GM19240 (cell line): Measurements from ENCODE around the gene PTPRCAP.
"Not testable (repeated sequence)": the region's sequence is repeated elsewhere in the genome, so short reads cannot be mapped to it uniquely, and the experiment has no call there.

Experiments
- DNase-seq: peaks from one replicate; pipeline ENCODE4 v3.0.0; 2011; ENCODE audit warnings: low spot score; ENCODE audit not compliant: insufficient read length

PTPRCAP gene

DNA sequence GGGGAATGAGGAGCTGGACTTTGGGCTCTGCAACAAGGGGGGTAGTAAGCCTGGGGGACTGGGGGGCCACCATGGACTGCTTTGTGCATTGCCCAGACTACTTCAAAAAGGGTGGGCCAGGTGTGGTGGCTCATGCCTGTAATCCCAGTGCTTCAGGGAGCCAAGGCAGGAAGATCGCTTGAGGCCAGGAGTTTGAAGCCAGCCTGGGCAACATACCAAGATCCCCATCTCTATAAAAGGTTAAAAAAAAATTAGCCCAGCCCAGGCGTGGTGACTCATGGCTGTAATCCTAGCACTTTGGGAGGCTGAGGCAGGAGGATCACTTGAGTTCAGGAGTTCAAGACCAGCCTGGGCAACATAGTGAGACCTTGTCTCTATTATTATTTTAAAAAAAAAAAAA lies 28.0 kb upstream of the PTPRCAP start:
- not testable (repeated sequence) for DNase-seq

DNA sequence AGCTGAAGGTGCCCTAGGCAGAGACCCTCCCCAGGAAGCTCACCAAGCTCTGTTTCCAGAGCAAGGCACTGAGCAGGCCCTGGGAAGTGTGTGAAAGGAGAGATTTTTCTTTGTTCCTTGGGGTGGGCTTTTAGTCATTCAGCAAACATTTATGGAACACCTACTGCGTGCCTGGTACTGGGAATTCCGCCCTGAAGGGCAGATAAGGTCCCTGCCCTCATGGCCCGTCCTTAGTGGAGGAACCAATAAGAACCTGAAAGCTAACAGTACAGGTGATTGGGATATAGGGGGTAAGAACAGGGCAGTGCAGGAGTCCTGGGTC lies 27.7 kb upstream of the PTPRCAP start:
- DNase-seq = no peak

DNA sequence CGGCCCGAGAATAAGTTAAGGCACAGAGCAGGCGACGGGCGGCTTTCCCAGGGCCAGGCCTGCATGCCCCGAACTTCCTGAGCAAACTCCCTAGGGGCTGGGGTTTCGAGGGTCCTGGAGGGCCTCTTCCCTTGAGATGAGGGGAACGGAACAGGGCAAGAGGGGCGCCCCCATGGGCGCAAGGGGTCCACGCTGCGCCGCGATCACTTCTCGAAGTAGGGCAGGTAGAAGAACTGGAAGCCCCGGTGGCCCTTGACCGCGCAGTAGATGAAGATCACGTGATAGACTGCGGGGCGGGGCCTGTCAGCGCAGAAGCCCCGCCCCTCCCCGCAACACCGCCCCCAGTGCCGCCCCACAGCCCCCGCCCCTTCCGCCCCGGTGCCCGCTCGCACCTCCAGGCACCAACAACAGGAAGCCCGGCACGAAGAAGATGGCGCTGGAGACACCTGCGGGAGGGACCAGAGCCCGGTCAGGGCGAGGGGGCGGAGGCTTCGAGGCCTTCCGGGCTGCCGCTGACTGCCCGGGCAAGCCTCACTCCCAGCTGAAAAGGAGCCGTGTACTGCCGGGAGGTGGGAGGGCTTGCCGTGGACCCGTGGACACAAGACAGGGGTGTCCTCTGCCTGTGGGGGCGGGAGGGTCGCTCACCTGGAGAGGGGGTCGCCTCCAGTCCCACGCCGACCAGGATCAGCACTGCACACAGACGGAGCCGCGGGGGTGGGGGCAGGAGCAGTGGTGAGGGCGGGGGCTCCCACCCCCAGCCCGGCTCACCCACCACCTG lies 27.1 kb upstream of the PTPRCAP start:
- DNase-seq = peak; percentile 92

DNA sequence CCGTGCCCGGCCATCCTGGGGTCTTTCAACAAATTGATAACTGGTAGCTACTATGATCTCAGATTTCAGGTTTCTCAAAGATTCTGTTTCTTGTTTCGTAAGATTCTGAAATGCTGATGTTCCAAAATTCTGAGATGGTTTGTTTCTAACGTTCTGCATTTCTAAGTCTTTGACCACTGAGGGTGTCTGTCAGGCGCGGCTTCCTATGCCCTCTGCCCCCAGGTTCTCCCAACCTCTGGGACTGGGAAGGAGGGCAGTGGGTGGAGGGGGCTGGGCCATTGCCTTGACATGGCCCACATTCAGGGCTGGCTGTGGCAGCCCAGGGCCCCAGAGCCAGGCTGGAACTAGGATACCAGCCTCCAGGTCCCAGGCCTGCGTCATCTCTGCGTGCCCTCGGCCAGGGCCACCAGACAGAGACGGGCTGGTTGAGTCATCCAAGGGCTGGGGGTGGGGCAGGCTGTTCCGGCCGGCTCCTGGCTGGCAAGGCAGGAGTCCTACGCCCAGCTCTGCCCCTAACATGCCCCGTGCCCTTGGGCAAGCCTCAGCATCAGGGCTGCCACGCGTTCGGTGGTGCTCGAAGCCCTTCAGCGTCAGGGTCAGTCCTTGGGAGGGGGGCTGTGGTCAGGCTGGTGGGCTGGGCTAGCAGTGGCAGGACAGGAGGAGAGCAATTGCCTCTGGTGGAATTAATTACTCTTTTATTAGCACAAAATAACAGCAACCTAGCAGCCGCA lies 26.4 kb upstream of the PTPRCAP start:
- no peak for DNase-seq

DNA sequence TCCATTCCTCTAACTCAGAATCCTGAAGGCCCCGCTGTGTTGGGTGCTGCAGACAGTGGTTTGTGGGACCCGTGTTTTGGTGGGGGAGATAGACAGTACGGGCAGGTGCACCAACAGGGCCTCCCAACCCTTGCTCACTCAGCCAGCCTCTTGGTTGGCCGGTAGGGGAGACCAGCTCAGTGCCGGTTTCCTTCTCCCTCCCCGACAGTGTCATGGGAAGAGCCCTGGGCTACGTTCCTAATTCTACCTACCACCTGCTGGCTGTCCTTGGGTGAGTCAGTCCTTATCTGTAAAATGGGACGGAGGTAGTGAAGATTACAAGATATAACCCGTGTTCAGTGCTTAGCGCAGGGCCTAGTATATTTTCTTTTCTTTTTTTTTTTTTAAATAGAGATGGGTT lies 25.7 kb upstream of the PTPRCAP start:
- DNase-seq = no peak

DNA sequence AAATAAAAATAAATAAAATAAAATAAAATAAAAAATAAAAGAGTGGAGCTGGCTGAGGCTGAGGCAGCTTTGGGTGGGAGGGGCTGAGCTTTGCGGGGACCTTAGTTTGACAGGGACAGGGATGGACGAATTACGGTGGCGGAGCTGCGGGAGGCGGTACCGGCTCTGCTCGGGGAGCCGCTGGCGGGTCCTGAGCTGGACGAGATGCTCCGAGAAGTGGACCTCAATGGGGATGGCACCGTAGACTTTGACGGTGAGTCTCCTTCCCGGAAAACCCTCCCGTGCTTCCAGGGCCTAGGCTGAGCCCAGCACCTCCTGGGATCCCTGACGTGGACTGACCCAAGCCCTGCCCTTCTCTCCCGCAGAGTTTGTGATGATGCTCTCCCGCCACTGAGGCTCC lies 20.8 kb upstream of the PTPRCAP start:
- no peak for DNase-seq

DNA sequence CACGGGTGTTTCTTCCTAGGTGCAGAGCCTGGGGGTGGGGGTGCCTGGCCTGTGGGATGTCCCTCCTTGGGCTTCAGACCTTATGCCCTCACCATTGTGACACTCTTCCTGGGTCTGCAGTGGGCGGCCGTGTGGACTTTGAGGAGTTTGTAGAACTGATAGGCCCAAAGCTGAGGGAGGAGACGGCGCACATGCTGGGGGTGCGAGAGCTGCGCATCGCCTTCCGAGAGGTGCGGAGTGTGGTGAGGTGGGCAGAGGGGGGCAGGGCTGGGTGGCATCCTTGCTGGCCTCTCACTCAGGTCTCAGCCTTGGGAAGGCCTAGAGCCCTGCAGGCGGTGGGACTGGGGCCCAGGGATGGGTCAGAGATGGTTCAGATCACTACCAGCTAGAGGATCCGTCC lies 20.0 kb upstream of the PTPRCAP start:
- no peak for DNase-seq

DNA sequence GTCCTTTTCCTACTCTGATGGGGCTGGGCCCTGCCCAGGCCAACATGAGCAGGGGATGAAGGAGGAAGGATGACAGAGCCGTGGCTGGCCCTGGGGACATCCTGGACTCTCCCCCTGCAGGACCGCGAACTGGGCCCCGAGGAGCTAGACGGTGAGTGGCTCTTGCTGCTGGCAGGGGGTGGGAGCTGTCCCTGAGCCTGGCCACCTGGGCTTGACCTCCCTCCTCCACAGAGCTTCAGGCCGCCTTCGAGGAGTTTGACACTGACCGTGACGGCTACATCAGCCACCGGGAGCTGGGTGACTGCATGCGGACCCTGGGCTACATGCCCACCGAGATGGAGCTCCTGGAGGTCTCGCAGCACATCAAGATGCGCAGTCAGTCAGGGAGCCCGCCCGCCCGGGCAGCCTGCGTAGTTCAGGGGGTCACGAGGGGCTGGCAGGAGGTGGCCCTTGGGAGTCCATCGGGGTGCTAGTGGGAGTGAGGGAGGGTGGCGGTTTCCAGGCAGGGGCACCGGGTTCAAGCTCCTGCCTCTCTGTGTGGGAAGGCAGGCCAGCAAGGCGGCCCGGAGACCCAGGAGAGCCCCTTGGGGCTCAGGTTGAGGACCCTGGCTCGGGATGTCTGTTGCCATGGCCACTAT lies 18.7 kb upstream of the PTPRCAP start:
- DNase-seq = no peak

DNA sequence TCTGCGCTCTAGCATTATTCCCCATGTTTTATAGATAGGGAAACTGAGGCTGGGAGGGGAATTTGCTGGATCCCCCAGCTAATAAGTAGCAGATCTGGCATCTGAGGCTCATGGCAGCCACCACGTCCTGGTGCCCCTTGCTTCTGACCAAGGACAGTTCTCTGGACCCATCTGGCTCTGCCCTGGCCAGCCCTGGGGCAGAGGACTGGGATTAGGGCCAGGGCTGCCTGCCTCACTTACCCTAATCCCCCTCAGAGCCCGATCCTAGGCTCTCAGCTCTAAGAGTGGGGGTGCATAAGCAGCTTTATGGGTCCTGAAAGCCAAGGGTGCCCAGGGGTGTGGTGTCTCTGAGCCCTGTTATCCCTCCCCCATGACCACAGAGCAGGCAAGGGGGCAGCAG lies 17.6 kb upstream of the PTPRCAP start, which contains the start of gene CABP4:
Gene CABP4, plus strand, starts transcription at position 301 of the 400 bp plus-strand sequence. Its CDS starts 70 bp downstream, at position 371.
- no peak for DNase-seq

DNA sequence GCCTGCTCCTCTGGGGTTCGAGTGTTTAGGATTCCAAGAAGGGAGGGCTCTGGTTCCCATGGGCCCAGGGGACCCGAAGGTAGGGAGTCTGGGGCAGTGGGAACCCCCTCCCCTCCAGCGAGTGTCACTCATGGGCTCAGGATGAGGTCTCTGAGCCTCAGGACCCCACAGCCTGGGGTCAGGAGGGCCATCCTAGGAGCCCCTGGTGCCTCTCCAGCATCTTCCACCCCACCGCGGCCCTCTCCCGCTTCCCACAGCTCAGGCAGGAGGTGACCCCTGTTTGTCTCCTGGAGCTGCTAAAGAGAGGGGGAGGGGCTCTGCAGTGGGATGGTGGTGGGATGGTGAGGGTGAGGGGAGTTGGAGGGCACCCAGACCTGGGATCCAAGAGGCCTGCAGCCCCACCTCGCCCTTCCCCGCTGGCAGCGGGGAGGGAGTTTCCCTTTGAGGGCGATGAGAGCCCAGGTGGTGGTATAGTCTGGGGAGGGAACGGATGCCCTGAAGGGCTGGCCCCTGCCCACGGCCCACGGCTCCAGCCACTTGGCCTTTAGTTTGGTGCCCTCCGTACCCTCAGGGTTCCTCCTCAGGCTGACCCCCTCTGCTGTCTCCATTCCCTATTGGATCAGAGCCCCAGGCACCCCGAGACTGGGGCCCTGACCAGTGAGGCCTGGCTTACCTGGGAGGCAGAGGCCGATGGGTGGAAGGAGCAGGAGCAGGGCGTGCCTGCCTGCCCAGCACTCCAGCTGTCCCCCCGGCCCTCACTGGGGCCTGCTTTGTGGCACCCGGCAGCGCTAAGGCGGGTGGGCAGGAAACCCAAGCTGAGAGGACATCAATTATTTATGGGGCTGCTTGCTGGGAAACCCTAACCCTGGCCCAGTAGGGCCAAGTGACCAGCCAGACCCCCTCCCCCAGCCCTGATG lies 16.6 kb upstream of the PTPRCAP start:
- no peak for DNase-seq

DNA sequence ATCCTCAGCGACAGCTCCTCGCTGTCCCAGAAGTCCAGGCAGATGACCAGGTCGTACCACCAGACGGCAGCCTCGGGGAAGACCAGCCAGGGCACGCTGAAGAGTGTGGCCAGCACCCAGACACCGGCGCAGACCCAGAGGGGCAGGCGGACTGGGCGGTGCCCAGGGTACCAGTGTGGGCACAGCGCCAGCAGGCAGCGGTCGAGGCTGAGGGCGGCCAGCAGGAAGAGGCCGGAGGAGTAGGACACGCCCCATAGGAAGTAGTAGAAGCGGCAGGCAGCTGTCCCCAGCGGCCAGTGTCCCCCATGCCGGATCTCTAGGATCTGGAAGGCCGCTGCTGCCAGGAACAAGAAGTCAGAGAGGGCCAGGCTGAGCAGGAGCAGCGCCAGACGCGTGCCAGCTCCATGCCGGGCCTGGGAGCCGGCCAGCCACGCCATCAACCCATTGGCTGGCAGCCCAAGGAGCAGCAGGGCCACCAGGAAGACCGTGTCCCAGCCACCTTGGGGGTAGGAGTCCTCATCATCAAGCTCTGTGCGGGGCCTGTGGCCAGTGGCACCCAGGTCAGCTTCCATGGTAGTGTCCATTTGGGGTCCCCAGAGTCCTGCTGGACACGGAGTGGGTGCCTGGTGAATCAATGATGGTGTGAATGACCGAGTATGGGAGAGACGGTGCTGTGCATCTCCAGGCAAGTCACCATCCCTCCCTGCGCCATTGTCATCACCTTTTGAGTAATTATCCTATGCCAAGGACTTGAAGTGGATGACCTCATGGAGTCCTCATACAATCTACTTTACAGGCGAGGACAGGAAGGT lies 14.9 kb upstream of the PTPRCAP start, which contains the start of gene GPR152:
Gene GPR152, minus strand, starts transcription at position 589 of the 812 bp plus-strand sequence. Its CDS starts 5 bp downstream, at position 584.
- DNase-seq = no peak

DNA sequence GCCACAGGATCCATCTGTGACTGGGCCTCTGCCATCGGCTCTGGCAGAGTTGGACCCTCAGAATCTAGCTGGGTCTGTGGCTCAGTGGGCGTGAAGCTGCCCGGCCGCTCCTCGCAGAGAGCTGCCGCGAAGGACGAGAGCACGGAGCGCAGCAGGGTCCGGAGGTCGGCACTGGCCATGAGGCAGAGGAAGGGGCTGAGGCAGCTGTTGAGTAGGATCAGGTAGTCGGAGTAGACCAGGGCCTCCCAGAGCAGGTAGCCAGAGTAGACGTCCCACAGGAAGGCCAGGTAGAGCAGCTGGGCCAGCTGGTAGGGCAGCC lies 14.1 kb upstream of the PTPRCAP start:
- DNase-seq = no peak

DNA sequence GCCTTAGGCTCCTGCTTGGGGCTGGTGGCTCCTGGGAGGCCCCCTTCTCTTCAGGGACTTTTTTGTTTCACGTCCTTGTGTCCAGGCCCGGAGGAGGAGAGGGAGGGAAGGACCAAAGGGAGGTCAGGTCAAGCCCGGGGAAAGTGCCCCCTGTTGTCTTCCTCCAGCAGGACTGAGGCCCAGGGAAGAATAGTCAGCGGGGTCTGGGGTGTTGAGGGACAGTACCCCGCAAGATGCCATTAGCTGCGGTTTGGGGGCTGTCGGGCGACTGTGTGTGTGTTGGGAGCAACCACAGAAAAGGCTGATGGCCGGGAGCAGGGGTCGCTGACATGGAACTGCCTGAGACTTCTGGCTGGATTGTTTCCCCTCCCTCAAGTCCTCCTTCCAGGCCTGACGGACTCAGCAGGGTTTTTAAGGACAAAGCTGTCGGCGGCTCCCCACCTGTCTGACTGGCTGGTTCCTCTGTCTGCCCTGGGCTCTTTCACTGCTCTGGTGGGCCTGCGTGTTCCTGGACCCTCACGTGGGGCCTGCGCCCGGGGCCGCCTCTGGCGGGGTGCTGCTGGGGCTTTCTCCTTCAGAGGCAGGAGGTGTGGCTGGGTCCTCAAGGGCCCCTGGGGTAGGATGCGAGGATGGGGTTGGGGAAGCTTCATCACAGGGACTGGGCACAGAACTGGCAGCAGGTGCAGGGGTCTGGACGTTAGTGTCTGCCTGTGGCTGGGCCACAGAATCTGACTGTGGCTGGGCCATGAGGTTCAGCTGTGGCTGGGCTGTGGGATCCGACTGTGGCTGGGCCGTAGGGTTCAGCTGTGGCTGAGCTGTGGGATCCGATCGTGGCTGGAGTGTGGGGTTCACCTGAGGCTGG lies 13.5 kb upstream of the PTPRCAP start:
- DNase-seq = no peak

DNA sequence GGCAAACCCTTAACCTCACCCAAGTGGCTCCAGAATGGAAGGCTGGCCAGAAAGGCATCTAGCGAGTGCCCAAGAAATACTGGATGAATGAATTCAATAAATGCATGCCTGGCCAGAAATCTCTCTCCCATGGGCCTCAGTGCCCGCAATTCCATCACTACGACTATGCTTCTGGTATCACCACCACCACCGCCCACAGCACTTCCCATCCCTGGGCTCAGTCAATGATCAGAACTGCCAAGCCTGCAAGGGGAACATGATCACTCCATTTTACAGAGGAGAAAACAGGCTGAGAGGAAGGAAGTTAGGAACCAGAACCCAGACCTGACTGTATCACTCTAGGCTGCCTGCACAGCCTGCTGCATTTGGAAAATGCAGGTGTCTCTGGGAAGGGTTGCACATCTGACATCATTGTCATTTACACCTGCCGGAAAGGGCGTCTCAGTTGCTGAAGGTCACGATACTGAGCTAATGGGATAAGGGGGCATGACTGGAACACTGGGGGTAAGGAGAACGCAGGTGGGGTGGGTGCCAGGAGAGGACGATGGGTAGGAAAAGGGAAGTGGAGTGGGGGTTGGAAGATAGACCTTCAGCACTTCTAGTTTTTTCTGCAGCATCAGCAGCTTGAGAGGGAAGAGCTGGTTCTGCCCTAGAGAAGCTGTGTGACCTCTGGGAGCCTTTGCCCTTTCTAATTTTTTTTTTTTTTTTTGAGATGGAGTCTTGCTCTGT lies 11.8 kb upstream of the PTPRCAP start:
- no peak for DNase-seq

DNA sequence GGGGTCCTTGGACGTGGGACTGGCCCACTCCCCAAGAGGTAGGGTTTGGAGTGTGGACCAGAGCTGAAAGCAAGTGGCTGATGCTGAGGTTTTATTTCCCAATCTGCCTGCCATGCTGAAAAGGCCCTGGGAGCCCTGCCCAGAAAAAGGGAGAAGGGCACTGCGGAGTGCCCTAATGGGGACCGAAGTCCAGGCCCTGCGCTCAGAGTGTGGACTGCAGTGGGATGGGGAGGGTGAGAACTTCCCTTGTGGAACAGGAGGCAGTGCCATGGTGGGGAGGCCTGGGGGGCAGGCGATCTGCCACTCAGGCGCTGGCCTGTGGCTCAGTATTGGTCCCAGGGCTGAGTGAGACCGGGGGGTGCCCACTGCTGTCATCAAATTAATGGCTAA lies 10.7 kb upstream of the PTPRCAP start:
- no peak for DNase-seq

DNA sequence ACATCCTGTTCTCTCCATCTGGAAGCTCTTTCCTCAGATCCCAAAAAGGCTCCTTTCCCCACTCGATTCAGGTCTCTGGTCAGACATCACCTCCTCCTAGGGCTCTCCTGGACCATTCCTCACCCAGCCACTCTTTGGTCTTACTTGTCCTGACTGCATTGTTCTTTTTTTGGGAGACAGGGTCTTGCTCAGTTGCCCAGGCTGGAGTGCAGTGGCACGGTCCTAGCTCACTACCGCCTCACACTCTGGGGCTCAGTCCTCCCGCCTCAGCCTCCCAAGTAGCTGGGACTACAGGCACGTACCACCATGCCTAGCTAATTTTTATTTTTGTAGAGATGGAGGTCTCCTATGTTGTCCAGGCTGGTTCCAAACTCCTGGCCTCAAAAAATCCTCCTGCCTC lies 8.0 kb upstream of the PTPRCAP start:
- DNase-seq = no peak

DNA sequence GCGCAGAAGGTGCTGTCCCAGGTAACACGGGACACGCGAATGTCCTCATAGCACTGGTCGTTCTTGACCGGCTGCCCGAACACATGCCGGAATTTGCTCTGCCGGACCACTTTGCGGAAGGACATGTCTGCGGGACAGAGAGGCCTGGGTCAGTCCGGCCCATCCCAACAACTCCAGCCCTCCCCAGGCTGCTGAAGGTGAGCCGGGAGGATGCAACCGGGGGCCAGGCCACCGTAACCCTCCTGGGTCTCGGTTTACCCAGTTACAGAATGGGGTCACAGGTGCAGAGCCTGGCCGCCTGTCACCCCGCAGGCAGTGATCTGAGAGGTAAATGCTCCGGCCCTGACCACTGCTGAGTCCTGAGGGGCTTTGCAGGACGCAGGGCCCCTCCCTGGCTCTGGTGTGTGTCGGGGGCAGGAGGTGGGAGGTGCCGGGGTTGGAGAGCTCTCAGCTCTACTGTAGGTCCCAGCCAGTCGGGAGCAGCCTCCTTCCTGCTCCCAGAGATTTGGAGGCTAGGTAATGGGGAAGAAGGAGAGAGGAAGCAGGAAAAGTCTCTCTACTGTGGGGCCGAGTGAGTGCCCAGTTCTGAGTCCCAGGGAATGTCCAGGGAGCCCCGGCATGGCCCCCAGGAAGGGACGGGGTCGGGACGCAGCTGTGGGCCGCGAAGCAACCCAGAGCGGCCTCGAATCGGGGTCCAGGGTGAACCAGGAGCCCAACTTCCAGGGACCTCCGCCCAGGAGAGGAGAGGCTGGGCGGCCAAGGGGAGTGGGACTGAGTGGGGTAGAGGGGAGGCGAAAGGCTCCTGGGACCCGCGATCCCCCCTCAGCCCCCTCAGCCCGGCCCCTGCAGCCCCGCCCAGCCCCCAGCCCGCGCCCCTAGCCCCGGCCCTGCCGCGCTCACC lies 5.3 kb upstream of the PTPRCAP start:
- DNase-seq = no peak

DNA sequence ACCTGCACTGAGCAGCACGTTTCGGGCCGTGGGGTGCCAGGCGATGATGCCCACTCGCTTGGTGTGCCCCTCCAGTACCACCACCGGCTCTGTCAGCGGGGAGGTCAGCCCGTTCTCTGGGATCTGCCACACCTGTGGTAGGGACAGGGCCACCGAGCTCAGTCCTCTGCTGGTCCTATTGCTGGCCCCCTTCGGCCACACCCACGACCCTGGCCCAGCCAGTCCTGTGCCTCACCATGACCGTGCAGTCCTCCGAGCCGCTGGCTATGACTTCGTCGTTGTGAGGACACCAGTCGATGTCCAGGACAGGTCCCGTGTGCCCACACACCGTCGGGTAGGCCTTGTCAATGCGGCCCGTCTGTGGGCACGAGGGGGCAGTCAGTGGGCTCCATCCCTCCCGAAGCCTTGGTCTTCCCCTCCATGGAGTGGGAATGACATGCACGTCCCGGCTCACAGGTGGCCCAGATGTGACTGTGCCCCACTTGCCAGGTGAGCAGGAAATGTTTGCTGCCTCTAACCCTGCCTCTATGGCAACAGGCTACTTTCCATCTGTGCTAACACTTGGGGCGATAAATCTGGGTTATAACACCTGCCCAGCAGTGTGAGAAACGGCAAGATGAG lies 4.4 kb upstream of the PTPRCAP start:
- no peak for DNase-seq
